GM23338 (cell line): Measurements from ENCODE around the gene MYH14. TPM values are rescaled to one million over a fixed set of nuclear protein-coding genes. Genes with fewer than 3 reads are reported as not detected.

Experiments
- ATAC-seq: fragments of 200-7000 bp; cut with Tn5 transposase; 3 replicates; pipeline ENCODE4 v1.9.1; 2020
- DNase-seq: peaks from one replicate; pipeline ENCODE4 v3.0.0-alpha.2; 2015; ENCODE audit warnings: low spot score
- H2AFZ ChIP-seq: fragments of 200-600 bp; sonication (generic); 2 replicates; pipeline ENCODE4 v1.8.0; 2016; ENCODE audit warnings: antibody characterized with exemption, mild to moderate bottlenecking, moderate library complexity
- H3F3A ChIP-seq: fragments of 200-600 bp; sonication (generic); replicated peaks from 2 replicates; pipeline ENCODE4 v1.8.0; 2017; ENCODE audit warnings: antibody characterized with exemption, mixed run types, low read depth
- H3K27ac ChIP-seq: fragments of 200-600 bp; sonication (generic); 2 replicates; pipeline ENCODE4 v1.6.1; 2016; ENCODE audit warnings: low read depth
- H3K27me3 ChIP-seq: fragments of 200-600 bp; sonication (generic); 2 replicates; pipeline ENCODE4 v1.8.0; 2016; ENCODE audit warnings: mild to moderate bottlenecking, mixed run types, moderate library complexity; ENCODE audit not compliant: insufficient read depth
- H3K36me3 ChIP-seq: fragments of 200-600 bp; sonication (generic); 2 replicates; pipeline ENCODE4 v1.8.0; 2016; ENCODE audit warnings: mild to moderate bottlenecking; ENCODE audit not compliant: insufficient read depth
- H3K4me1 ChIP-seq: fragments of 200-600 bp; sonication (generic); 2 replicates; pipeline ENCODE4 v1.8.0; 2016; ENCODE audit warnings: mild to moderate bottlenecking, moderate library complexity; ENCODE audit not compliant: insufficient read depth
- H3K4me2 ChIP-seq: fragments of 200-600 bp; sonication (generic); 2 replicates; pipeline ENCODE4 v1.7.1; 2017; ENCODE audit warnings: mixed run types
- H3K4me3 ChIP-seq: fragments of 200-600 bp; sonication (generic); 2 replicates; pipeline ENCODE4 v1.6.1; 2016; ENCODE audit warnings: mixed run types
- H3K79me2 ChIP-seq: fragments of 200-600 bp; sonication (generic); replicated peaks from 2 replicates; pipeline ENCODE4 v1.8.0; 2017; ENCODE audit warnings: mild to moderate bottlenecking; ENCODE audit not compliant: insufficient read depth
- H3K9me2 ChIP-seq: fragments of 200-600 bp; sonication (generic); 2 replicates; pipeline ENCODE4 v1.8.0; 2017; ENCODE audit not compliant: insufficient read depth
- H4K20me1 ChIP-seq: fragments of 200-600 bp; sonication (generic); replicated peaks from 2 replicates; pipeline ENCODE4 v1.8.0; 2017; ENCODE audit warnings: mild to moderate bottlenecking; ENCODE audit not compliant: insufficient read depth
- H3K27ac Mint-ChIP-seq: 2 replicates; pipeline ENCODE4 v1.8.0; 2020; ENCODE audit warnings: inconsistent platforms, mild to moderate bottlenecking, moderate library complexity, mixed read lengths
- H3K27me3 Mint-ChIP-seq: 3 replicates; pipeline ENCODE4 v1.8.0; 2022; ENCODE audit warnings: low read depth, mild to moderate bottlenecking, moderate library complexity, mixed read lengths, inconsistent platforms; ENCODE audit not compliant: insufficient read depth, poor library complexity
- H3K36me3 Mint-ChIP-seq: 3 replicates; pipeline ENCODE4 v1.8.0; 2021; ENCODE audit warnings: low read depth, mild to moderate bottlenecking, inconsistent platforms, moderate library complexity, mixed read lengths
- H3K4me1 Mint-ChIP-seq: 3 replicates; pipeline ENCODE4 v1.8.0; 2020; ENCODE audit warnings: mild to moderate bottlenecking, inconsistent platforms, mixed read lengths
- H3K4me3 Mint-ChIP-seq: 3 replicates; pipeline ENCODE4 v1.8.0; 2021; ENCODE audit warnings: moderate library complexity, mild to moderate bottlenecking, inconsistent platforms, mixed read lengths
- H3K9me3 Mint-ChIP-seq: 3 replicates; pipeline ENCODE4 v1.8.0; 2020; ENCODE audit warnings: moderate library complexity, mild to moderate bottlenecking, inconsistent platforms, mixed read lengths
- CREB1 ChIP-seq: fragments of 250-450 bp; sonication (Bioruptor Pico); IDR thresholded peaks from 2 replicates; pipeline ENCODE4 v1.5.0; 2020; ENCODE audit warnings: low read depth, mild to moderate bottlenecking, moderate library complexity
- CTCF ChIP-seq, 2 experiments: fragments of 200-600 bp in 1 of 2; sonication (generic) in 1 of 2; conservative IDR thresholded peaks; 2 replicates each; pipeline versions ENCODE4 v1.5.1 to v1.6.1; 2016 to 2017; ENCODE audit warnings: antibody characterized with exemption in 2 of 2, low read depth in 2 of 2, mild to moderate bottlenecking in 2 of 2, moderate library complexity in 1 of 2
- EZH2 ChIP-seq: fragments of 200-600 bp; sonication (generic); IDR thresholded peaks from one replicate; pipeline ENCODE4 v1.8.0; 2017; ENCODE audit warnings: antibody characterized with exemption, mild to moderate bottlenecking, low read depth; ENCODE audit not compliant: unreplicated experiment
- EZH2phosphoT487 ChIP-seq: fragments of 200-600 bp; sonication (generic); IDR thresholded peaks from one replicate; pipeline ENCODE4 v1.8.1; 2018; ENCODE audit warnings: antibody characterized with exemption; ENCODE audit not compliant: unreplicated experiment
- JUNB ChIP-seq: IDR thresholded peaks from one replicate; pipeline ENCODE4 v1.6.1; 2016; ENCODE audit warnings: antibody characterized with exemption; ENCODE audit not compliant: unreplicated experiment
- NANOG ChIP-seq: IDR thresholded peaks from 2 replicates; pipeline ENCODE4 v1.6.1; 2016; ENCODE audit warnings: antibody characterized with exemption, borderline replicate concordance
- POLR2AphosphoS5 ChIP-seq: IDR thresholded peaks from 2 replicates; pipeline ENCODE4 v1.6.1; 2016; ENCODE audit warnings: antibody characterized with exemption, low read depth
- STAT1 ChIP-seq: IDR thresholded peaks from one replicate; pipeline ENCODE4 v1.6.1; 2016; ENCODE audit warnings: antibody characterized with exemption; ENCODE audit not compliant: unreplicated experiment
- ZNF114 ChIP-seq: fragments of 250-450 bp; sonication (Bioruptor Pico); IDR thresholded peaks from 2 replicates; pipeline ENCODE4 v1.5.0; 2020; ENCODE audit warnings: mild to moderate bottlenecking, moderate library complexity
- ZNF331 ChIP-seq: fragments of 250-450 bp; sonication (Bioruptor Pico); IDR thresholded peaks from 2 replicates; pipeline ENCODE4 v1.5.0; 2020; ENCODE audit warnings: low read depth, mild to moderate bottlenecking, moderate library complexity
- ZNF462 ChIP-seq: fragments of 250-450 bp; sonication (Bioruptor Pico); IDR thresholded peaks from 2 replicates; pipeline ENCODE4 v1.5.0; 2020; ENCODE audit warnings: mild to moderate bottlenecking, moderate library complexity
- polyA plus RNA-seq: library from polyadenylated mRNA; unstranded; fragments of >200 nt; fragmentation: Nextera tagmentation; extraction: Ambion mirVana; gene quantifications from 2 replicates; pipeline ENCODE4 v1.2.1, GENCODE V29; 2016
- total RNA-seq: library from RNA; depleted of rRNA; stranded (reverse); fragments of >200 nt; shearing (Covaris generic); gene quantifications from 2 replicates; pipeline ENCODE4 v1.2.3, GENCODE V29; 2014
- TF ChIP-seq, protein P1 (sequence below): IDR thresholded peaks from one replicate; pipeline ENCODE4 v1.6.1; 2018; ENCODE audit warnings: antibody characterized with exemption; ENCODE audit not compliant: unreplicated experiment
- TF ChIP-seq, protein P2 (sequence below): IDR thresholded peaks from 2 replicates; pipeline ENCODE4 v1.6.1; 2016; ENCODE audit warnings: antibody characterized with exemption

The MYH14 gene
- total and polyA plus RNA-seq, 2 experiments from 2014 or later = 25.5 to 27.5 TPM

DNA sequence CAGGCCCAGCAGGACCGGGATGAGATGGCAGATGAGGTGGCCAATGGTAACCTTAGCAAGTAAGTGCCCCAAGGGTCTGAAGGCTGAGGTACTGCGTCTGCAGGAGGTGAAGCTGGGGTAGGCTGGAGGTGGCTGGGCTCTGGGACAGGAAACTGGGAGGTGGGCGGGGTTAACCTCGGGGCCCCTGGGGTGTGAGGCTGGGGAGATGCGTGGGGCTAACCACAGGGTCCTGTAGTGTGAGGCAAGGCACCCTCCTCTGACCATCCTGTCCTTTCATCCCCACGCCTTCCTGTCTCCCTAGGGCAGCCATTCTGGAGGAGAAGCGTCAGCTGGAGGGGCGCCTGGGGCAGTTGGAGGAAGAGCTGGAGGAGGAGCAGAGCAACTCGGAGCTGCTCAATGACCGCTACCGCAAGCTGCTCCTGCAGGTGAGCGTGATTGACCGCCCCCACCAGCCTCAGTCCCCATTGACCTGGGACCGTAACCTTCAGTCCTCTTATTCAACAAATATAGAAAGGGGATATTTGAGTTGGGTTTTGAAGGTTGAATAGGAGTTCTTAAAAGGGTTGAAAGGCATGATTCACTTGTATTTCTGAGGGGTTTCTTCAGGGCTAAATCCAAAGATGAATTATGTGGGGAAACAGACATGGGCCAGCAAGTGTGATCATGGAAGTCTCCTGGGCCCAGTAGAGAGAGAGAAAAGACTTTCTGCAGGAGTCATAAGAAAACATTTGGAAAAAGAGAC, 90.0 kb downstream of the MYH14 start:
- Histone ChIP-seq H3K27ac (0 out of 2 replicates have a peak overlapping the region, but pooled peaks have one; percentile 39), H3K4me1 (peaks cover 3% of the 10 kb centered on the region), H3K9me2 (no peaks in the 10 kb centered on the region), H3K4me3 (no peak overlapping the region), H4K20me1 (no peaks in the 10 kb centered on the region), H3K79me2 (no peaks in the 10 kb centered on the region), H3K36me3 (no peaks in the 10 kb centered on the region), H3K27me3 (no peaks in the 10 kb centered on the region), H3F3A (peaks cover 4% of the 10 kb centered on the region; the same call in 1 of the 2 replicates), H2AFZ (no peak overlapping the region), H3K4me2 (peak overlapping the region; percentile 48; the same call in 1 of the 2 replicates)
- H3K36me3 Mint-ChIP-seq = peaks cover 34% of the 10 kb centered on the region
- no peak overlapping the region for H3K27ac Mint-ChIP-seq
- H3K4me3 Mint-ChIP-seq = no peak overlapping the region
- peaks cover 100% of the 10 kb centered on the region for H3K9me3 Mint-ChIP-seq
- ATAC-seq = no peak
- no peak for DNase-seq
- peaks cover 13% of the 10 kb centered on the region for H3K27me3 Mint-ChIP-seq
- no peaks in the 10 kb centered on the region for H3K4me1 Mint-ChIP-seq
- TF ChIP-seq CTCF (conservative IDR thresholded peaks at IDR 0.05; ENCODE audit: low read depth in 2 of 2) (no peak), JUNB (no peak), EZH2phosphoT487 (no peak), CREB1 (CRISPR knock-in tag) (no peak), EZH2 (no peak), ZNF114 (no peak), POLR2AphosphoS5 (no peak), NANOG (no peak), ZNF462 (CRISPR knock-in tag) (no peak), STAT1 (no peak), ZNF331 (no peak)
- TF ChIP-seq, protein P1, sequence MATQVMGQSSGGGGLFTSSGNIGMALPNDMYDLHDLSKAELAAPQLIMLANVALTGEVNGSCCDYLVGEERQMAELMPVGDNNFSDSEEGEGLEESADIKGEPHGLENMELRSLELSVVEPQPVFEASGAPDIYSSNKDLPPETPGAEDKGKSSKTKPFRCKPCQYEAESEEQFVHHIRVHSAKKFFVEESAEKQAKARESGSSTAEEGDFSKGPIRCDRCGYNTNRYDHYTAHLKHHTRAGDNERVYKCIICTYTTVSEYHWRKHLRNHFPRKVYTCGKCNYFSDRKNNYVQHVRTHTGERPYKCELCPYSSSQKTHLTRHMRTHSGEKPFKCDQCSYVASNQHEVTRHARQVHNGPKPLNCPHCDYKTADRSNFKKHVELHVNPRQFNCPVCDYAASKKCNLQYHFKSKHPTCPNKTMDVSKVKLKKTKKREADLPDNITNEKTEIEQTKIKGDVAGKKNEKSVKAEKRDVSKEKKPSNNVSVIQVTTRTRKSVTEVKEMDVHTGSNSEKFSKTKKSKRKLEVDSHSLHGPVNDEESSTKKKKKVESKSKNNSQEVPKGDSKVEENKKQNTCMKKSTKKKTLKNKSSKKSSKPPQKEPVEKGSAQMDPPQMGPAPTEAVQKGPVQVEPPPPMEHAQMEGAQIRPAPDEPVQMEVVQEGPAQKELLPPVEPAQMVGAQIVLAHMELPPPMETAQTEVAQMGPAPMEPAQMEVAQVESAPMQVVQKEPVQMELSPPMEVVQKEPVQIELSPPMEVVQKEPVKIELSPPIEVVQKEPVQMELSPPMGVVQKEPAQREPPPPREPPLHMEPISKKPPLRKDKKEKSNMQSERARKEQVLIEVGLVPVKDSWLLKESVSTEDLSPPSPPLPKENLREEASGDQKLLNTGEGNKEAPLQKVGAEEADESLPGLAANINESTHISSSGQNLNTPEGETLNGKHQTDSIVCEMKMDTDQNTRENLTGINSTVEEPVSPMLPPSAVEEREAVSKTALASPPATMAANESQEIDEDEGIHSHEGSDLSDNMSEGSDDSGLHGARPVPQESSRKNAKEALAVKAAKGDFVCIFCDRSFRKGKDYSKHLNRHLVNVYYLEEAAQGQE = no peak
- TF ChIP-seq, protein P2, sequence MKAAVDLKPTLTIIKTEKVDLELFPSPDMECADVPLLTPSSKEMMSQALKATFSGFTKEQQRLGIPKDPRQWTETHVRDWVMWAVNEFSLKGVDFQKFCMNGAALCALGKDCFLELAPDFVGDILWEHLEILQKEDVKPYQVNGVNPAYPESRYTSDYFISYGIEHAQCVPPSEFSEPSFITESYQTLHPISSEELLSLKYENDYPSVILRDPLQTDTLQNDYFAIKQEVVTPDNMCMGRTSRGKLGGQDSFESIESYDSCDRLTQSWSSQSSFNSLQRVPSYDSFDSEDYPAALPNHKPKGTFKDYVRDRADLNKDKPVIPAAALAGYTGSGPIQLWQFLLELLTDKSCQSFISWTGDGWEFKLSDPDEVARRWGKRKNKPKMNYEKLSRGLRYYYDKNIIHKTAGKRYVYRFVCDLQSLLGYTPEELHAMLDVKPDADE = no peak
